Panc1 (cell line): ENCODE results near the gene NMRAL1. TPM values are rescaled to one million over a fixed set of nuclear protein-coding genes. Genes with fewer than 3 reads are reported as not detected.

ENCODE experiments used
- ATAC-seq: fragments of 200-7000 bp; cut with Tn5 transposase; 2 replicates; pipeline ENCODE4 v1.9.1; 2020; ENCODE audit warnings: mild to moderate bottlenecking, moderate library complexity
- BruUV-seq: library from RNA; stranded (reverse); fragments of 400-500 nt; replicated peaks from 2 replicates; lab custom pipeline; 2021; lab: Mats Ljungman, UMichigan
- CTCF ChIA-PET: fragments of 300-600 bp; sonication (Branson Sonifier 250); formaldehyde crosslinking; loops from one replicate; lab custom pipeline; 2022; ENCODE audit warnings: antibody characterized with exemption; lab: Charles Lee
- POLR2A ChIA-PET: fragments of 300-600 bp; sonication (Branson Sonifier 250); formaldehyde crosslinking; loops from one replicate; lab custom pipeline; 2022; ENCODE audit warnings: antibody characterized with exemption; lab: Charles Lee
- DNase-seq: peaks from one replicate; pipeline ENCODE4 v3.0.0-alpha.2; 2010; ENCODE audit warnings: low read depth, low spot score
- H3K27ac ChIP-seq: 2 replicates; pipeline ENCODE4 v1.5.1; 2011; ENCODE audit warnings: mild to moderate bottlenecking, low read length, inconsistent platforms
- H3K27me3 ChIP-seq: fragments of 200-500 bp; sonication (Bioruptor generic); 2 replicates; pipeline ENCODE4 v1.6.0; 2014; ENCODE audit warnings: low read length, inconsistent platforms; ENCODE audit not compliant: control insufficient read depth, insufficient read depth
- H3K36me3 ChIP-seq: fragments of 200-500 bp; sonication (Bioruptor generic); 2 replicates; pipeline ENCODE4 v1.5.1; 2014; ENCODE audit warnings: inconsistent platforms, mild to moderate bottlenecking, low read length, moderate library complexity; ENCODE audit not compliant: control insufficient read depth, insufficient read depth
- H3K4me1 ChIP-seq: 2 replicates; pipeline ENCODE4 v1.5.1; 2011; ENCODE audit warnings: inconsistent platforms, mild to moderate bottlenecking, low read length, moderate library complexity; ENCODE audit not compliant: control insufficient read depth, insufficient read depth
- H3K4me3 ChIP-seq, 2 experiments: 2 replicates each; pipeline ENCODE4 v1.5.1; 2011 to 2012; ENCODE audit warnings: low read depth in 2 of 2, low read length in 2 of 2, mild to moderate bottlenecking in 2 of 2, inconsistent platforms in 1 of 2, moderate library complexity in 1 of 2
- H3K9me3 ChIP-seq: fragments of 200-500 bp; sonication (Bioruptor generic); 2 replicates; pipeline ENCODE4 v1.5.1; 2014; ENCODE audit warnings: low read depth, mild to moderate bottlenecking, inconsistent platforms, low read length, moderate library complexity; ENCODE audit not compliant: control insufficient read depth, insufficient read depth
- CTCF ChIP-seq: fragments of 450-650 bp; IDR thresholded peaks from 2 replicates; pipeline ENCODE4 v1.5.1; 2017; ENCODE audit warnings: mild to moderate bottlenecking
- POLR2AphosphoS5 ChIP-seq: IDR thresholded peaks from 2 replicates; pipeline ENCODE4 v1.6.1; 2012; ENCODE audit warnings: mild to moderate bottlenecking, low read depth, low read length, moderate library complexity
- REST ChIP-seq, 2 experiments: IDR thresholded peaks; 2 replicates each; pipeline ENCODE4 v1.6.1; 2011 to 2012; ENCODE audit warnings: low read depth in 2 of 2, control low read depth in 1 of 2, low read length in 1 of 2, mild to moderate bottlenecking in 1 of 2, moderate library complexity in 1 of 2; ENCODE audit not compliant: insufficient read depth in 1 of 2
- SIN3A ChIP-seq: IDR thresholded peaks from 2 replicates; pipeline ENCODE4 v1.6.1; 2012; ENCODE audit warnings: low read depth, mild to moderate bottlenecking, low read length, moderate library complexity, borderline replicate concordance; ENCODE audit not compliant: insufficient read depth
- TCF7L2 ChIP-seq: IDR thresholded peaks from 2 replicates; pipeline ENCODE4 v1.6.1; 2011; ENCODE audit warnings: mild to moderate bottlenecking, low read depth, low read length, inconsistent platforms
- in situ Hi-C: cut with HindIII; loops from 2 replicates; pipeline ENCODE4 v1.10.0; 2016; ENCODE audit warnings: low sequenced_read_pairs, low pct_unique_long_range_greater_than_20kb
- intact Hi-C: fragments of 100-400 bp; cut with micrococcal nuclease; formaldehyde crosslinking; loops from one replicate; pipeline ENCODE4 v1.10.0; 2022; ENCODE audit not compliant: unreplicated experiment
- total RNA-seq: library from RNA; stranded (reverse); gene quantifications from one replicate; pipeline ENCODE4 v1.2.1, GENCODE V29; 2021; ENCODE audit not compliant: unreplicated experiment

The NMRAL1 gene
- total RNA-seq, 1 experiment from 2014 or later: 109 TPM

- CTCF ChIA-PET: no interaction called here
- no peak for DNase-seq
- Histone ChIP-seq H3K4me3 (no peak overlapping the region), H3K27me3 (no peaks in the 10 kb centered on the region), H3K36me3 (no peaks in the 10 kb centered on the region), H3K27ac (no peak overlapping the region), H3K4me1 (no peaks in the 10 kb centered on the region), H3K9me3 (no peaks in the 10 kb centered on the region)
- ATAC-seq: no peak
- no peak for TF ChIP-seq POLR2AphosphoS5
- TF ChIP-seq SIN3A: no peak
- TF ChIP-seq TCF7L2: no peak
- no peak for TF ChIP-seq REST (IDR thresholded peaks at IDR 0.05; ENCODE audit: insufficient read depth in 1 of 2, low read depth in 2 of 2, low read length in 1 of 2)
- TF ChIP-seq CTCF: no peak
- POLR2A ChIA-PET: interaction anchor here (0.5 kb wide), 1 partner anchor 94 kb away, joined by 5 read pairs; no protein-coding TSS in a partner anchor
- intact Hi-C loops: no loop called here
- no TSS peak for BruUV-seq
- in situ Hi-C loops: no loop called here
Observed at GRCh38 chr16:4522051-4522581, 47.7 kb upstream of the NMRAL1 start.

GRCh38 chr16:4520913-4521312 is 46.5 kb upstream of the NMRAL1 start:
- no peak for TF ChIP-seq SIN3A
- TF ChIP-seq TCF7L2: no peak
- TF ChIP-seq CTCF: no peak
- TF ChIP-seq POLR2AphosphoS5: no peak
- no peak for TF ChIP-seq REST (IDR thresholded peaks at IDR 0.05; ENCODE audit: insufficient read depth in 1 of 2, low read depth in 2 of 2, low read length in 1 of 2)
- H3K36me3 ChIP-seq: no peaks in the 10 kb centered on the region
- intact Hi-C loops: no loop called here
- H3K9me3 ChIP-seq: no peaks in the 10 kb centered on the region
- in situ Hi-C loops: no loop called here
- ATAC-seq (no peak), DNase-seq (no peak)
- H3K4me3 ChIP-seq: no peak overlapping the region
- H3K27ac ChIP-seq: no peak overlapping the region
- no peaks in the 10 kb centered on the region for H3K4me1 ChIP-seq
- POLR2A ChIA-PET: no interaction called here
- no TSS peak for BruUV-seq
- no peaks in the 10 kb centered on the region for H3K27me3 ChIP-seq
- CTCF ChIA-PET: no interaction called here
